ENCODE results near the gene RPS17. TPM values are rescaled to one million over a fixed set of nuclear protein-coding genes. Genes with fewer than 3 reads are reported as not detected.

The RPS17 gene
- total RNA-seq (2022) (2,707 and 3,065 TPM in 2 replicates), Bru-seq, nascent RNA (percentile 99 among the genes with signal in this experiment), BruChase-seq, experiment 1, labeled RNA remaining after a 6-hour chase (percentile 98 among the genes with signal in this experiment), BruChase-seq, experiment 2, labeled RNA remaining after a 2-hour chase (percentile 98 among the genes with signal in this experiment)
- long read RNA-seq, transcript RPS17-210 (5 exons, 488 nt) = major isoform, 1,037 of 1,045 reads
- long read RNA-seq, partial matches to known transcripts = 0 of 1,045 reads
- long read RNA-seq, other reads (novel, unspliced or antisense) = 6 of 1,045 reads

GRCh38 chr15:82540055-82540983, at the start of gene RPS17:
RPS17 (minus strand) TSS chr15:82540457; CDS start chr15:82540428, 29 bp downstream.
- peak within 1 kb of the TSS; percentile 81 for H3K27ac Mint-ChIP-seq (ENCODE audit: low read depth, unreplicated experiment)
- TF ChIP-seq CTCF (IDR thresholded peaks at IDR 0.05; ENCODE audit: unreplicated experiment) = peak; percentile 99
- H3K9me3 Mint-ChIP-seq (ENCODE audit: unreplicated experiment) = no peaks in the 10 kb centered on the region
- DNase-seq (ENCODE audit: unreplicated experiment) = peak; percentile 95
- ChIA-PET POLR2A (interaction anchor here (0.6 to 9.2 kb wide), 32 partner anchors 8 to 1865 kb away, joined by 3 to 183 read pairs (median 5); partner anchors contain the start of genes AP3B2, BTBD1, C15orf40 and EFL1), CTCF (interaction anchor here (0.6 to 3.0 kb wide), 12 partner anchors 9 to 317 kb away, joined by 3 to 17 read pairs (median 3); no protein-coding TSS in a partner anchor)
- BruUV-seq (replicated peaks) = TSS peak; percentile 50
- peak within 1 kb of the TSS; percentile 92 for H3K4me3 Mint-ChIP-seq (ENCODE audit: unreplicated experiment)
- H3K36me3 Mint-ChIP-seq (ENCODE audit: insufficient read depth, unreplicated experiment) = peaks cover 58% of the 10 kb centered on the region
- H3K4me1 Mint-ChIP-seq (ENCODE audit: insufficient read depth, unreplicated experiment) = peaks cover 30% of the 10 kb centered on the region
- no peaks in the 10 kb centered on the region for H3K27me3 Mint-ChIP-seq (ENCODE audit: insufficient read depth, unreplicated experiment)
- intact Hi-C loops (cut with micrococcal nuclease) = loop anchor here (1.0 to 5.0 kb wide), 2 partner anchors 210 to 267 kb away; partner anchors contain the start of genes FSD2 and WHAMM

- TF ChIP-seq CTCF (IDR thresholded peaks at IDR 0.05; ENCODE audit: unreplicated experiment) = no peak
Observed at GRCh38 chr15:82587805-82588204, 47.5 kb upstream of the RPS17 start.

GRCh38 chr15:82585072-82585471, 44.8 kb upstream of the RPS17 start:
- intact Hi-C loops (cut with micrococcal nuclease) = no loop called here
- Mint-ChIP-seq H3K27me3 (ENCODE audit: insufficient read depth, unreplicated experiment) (peaks cover 69% of the 10 kb centered on the region), H3K27ac (ENCODE audit: low read depth, unreplicated experiment) (no peak overlapping the region), H3K36me3 (ENCODE audit: insufficient read depth, unreplicated experiment) (no peaks in the 10 kb centered on the region), H3K4me1 (ENCODE audit: insufficient read depth, unreplicated experiment) (no peaks in the 10 kb centered on the region), H3K9me3 (ENCODE audit: unreplicated experiment) (no peaks in the 10 kb centered on the region), H3K4me3 (ENCODE audit: unreplicated experiment) (no peak overlapping the region)
- ChIA-PET CTCF (no interaction called here), POLR2A (interaction anchor here (0.7 kb wide), 1 partner anchor 32 kb away, joined by 3 read pairs; no protein-coding TSS in a partner anchor)
- peak; percentile 1 for DNase-seq (ENCODE audit: unreplicated experiment)
- TF ChIP-seq CTCF (IDR thresholded peaks at IDR 0.05; ENCODE audit: unreplicated experiment) = no peak
- no TSS peak for BruUV-seq (replicated peaks)

More at GRCh38 chr15:82587805-82588204, 47.5 kb upstream of the RPS17 start:
- peaks cover 57% of the 10 kb centered on the region for H3K27me3 Mint-ChIP-seq (ENCODE audit: insufficient read depth, unreplicated experiment)
- H3K4me1 Mint-ChIP-seq (ENCODE audit: insufficient read depth, unreplicated experiment) = no peaks in the 10 kb centered on the region
- DNase-seq (ENCODE audit: unreplicated experiment) = no peak
- H3K36me3 Mint-ChIP-seq (ENCODE audit: insufficient read depth, unreplicated experiment) = no peaks in the 10 kb centered on the region
- ChIA-PET CTCF (no interaction called here), POLR2A (interaction anchor here (0.6 kb wide), 1 partner anchor 56 kb away, joined by 3 read pairs; no protein-coding TSS in a partner anchor)
- H3K4me3 Mint-ChIP-seq (ENCODE audit: unreplicated experiment) = no peak overlapping the region
- H3K27ac Mint-ChIP-seq (ENCODE audit: low read depth, unreplicated experiment) = no peak overlapping the region
- no peaks in the 10 kb centered on the region for H3K9me3 Mint-ChIP-seq (ENCODE audit: unreplicated experiment)
- intact Hi-C loops (cut with micrococcal nuclease) = no loop called here
- BruUV-seq (replicated peaks) = no TSS peak

GRCh38 chr15:82580713-82581112, 40.5 kb upstream of the RPS17 start:
- Mint-ChIP-seq H3K27me3 (ENCODE audit: insufficient read depth, unreplicated experiment) (peaks cover 48% of the 10 kb centered on the region), H3K36me3 (ENCODE audit: insufficient read depth, unreplicated experiment) (no peaks in the 10 kb centered on the region), H3K9me3 (ENCODE audit: unreplicated experiment) (no peaks in the 10 kb centered on the region), H3K4me3 (ENCODE audit: unreplicated experiment) (no peak overlapping the region), H3K4me1 (ENCODE audit: insufficient read depth, unreplicated experiment) (no peaks in the 10 kb centered on the region), H3K27ac (ENCODE audit: low read depth, unreplicated experiment) (no peak overlapping the region)
- intact Hi-C loops (cut with micrococcal nuclease) = no loop called here
- BruUV-seq (replicated peaks) = no TSS peak
- TF ChIP-seq CTCF (IDR thresholded peaks at IDR 0.05; ENCODE audit: unreplicated experiment) = no peak
- ChIA-PET CTCF (interaction anchor here (0.6 kb wide), 1 partner anchor 17 kb away, joined by 3 read pairs; no protein-coding TSS in a partner anchor), POLR2A (no interaction called here)
- DNase-seq (ENCODE audit: unreplicated experiment) = no peak

Data from MCF 10A (cell line).